HG02571 (cell line): ENCODE measurements around the gene ASB8.
"Not testable (repeated sequence)": the region's sequence is repeated elsewhere in the genome, so short reads cannot be mapped to it uniquely, and the experiment has no call there.

ENCODE experiments used
- ATAC-seq: cut with Tn5 transposase; IDR thresholded peaks from one replicate; pipeline ENCODE4 v1.9.1; 2021; ENCODE audit warnings: mild to moderate bottlenecking, moderate library complexity; ENCODE audit not compliant: unreplicated experiment

Gene ASB8

DNA sequence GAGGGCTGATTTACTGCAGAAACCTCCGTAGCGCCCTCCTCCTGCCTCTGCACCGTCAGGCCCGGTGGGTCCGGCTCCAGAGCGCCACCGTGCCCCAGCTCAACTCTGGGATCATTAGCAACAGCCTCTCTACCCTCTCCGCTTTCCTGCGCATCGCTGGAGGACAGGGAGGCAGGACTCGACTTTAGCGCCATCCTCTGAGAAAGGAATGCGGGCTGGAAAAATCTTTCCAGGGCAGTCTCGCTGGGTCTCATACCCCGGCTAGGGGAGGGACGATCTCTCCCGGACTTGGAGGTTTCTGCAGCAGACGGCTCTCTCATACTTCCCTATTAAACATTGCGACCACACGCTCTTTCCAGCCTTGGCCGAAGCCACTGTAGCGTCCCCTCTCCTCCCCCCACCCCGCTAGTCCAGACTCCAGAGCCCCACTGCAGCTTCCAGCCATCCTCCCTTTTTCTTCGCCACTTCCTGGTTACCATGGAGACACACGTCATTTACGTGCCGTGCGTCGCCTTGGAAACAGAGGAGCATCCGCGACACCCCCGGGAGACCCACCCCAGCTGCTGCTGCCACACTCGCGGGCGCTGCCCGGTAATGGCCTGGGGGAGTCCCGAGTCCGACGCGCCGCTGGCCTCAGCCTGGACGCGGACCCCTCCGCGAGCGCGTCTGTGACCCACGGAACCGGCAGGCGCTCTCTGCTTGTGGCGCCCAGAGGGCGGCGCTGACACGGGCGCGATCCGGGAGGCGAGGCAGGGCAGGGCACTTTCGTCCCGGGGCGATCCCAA is 26.0 kb upstream of the ASB8 start, which contains the start of gene CCDC184:
CCDC184 (plus strand) TSS at position 554 of the 785 bp plus-strand sequence. CDS start 479 bp downstream, outside the sequence.
- peak; percentile 72 for ATAC-seq

DNA sequence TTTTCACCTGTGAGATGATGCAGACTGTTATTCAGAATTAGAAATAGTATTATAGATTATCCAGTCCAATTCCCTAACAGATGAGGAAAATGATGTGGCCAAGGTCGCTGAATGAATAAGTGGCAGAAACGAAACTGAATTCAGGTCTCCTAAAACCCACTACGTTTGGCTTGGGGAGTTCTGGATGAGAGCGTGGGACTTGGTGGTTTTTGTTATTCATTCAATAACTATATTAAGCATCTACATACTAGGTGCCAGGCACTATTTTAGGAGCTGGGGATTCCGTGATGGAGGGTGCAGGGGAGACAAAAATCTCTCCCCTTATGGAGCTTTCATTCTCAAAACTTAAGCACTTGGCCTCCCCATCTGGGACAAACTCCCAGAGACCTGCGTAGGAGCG is 25.3 kb upstream of the ASB8 start:
- no peak for ATAC-seq

DNA sequence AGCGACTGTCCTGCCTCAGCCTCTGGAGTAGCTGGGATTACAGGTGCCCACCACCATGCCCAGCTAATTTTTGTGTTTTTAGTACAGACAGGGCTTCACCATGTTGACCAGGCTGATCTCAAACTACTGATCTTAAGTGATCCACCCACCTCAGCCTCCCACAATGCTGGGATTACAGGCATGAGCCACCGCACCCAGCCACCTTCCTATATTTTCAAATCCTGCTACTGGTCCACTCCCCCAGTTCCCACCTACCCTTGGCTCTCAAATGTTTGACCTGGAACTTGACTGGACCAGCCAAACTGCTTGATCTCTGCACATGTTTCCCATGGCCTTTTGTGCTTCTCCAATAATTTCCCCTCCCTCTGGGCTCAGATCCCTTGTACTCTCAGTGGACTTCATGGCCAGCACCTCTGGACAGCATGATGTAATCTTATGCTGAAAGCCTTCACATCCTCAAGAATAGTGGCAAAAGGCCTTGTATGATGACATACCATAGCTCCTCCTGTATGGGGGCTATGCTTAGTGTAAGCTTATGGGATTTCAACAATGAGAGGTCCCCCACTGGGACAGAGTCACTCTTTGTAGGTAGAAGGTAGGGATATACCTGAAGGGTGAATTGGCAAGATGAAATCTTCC is 23.7 kb upstream of the ASB8 start:
- ATAC-seq, result no peak

DNA sequence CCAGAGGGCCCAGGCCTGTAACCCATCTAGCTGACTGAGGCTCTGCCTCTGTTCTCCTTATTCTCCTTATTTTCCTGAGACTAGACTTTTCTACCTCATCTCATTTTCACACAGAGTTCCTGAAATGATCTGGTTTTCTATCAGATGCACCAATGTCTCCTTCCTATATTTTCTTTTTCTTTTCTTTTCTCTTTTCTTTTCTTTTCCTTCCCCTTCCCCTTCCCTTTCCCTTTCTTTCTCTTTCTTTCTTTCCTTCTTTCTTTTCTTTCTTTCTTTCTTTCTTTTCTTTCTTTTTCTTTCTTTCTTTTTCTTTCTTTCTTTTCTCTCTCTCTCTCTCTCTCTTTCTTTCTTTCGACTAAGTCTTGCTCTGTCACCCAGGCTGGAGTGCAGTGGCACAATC is 23.1 kb upstream of the ASB8 start:
- ATAC-seq, result no peak

DNA sequence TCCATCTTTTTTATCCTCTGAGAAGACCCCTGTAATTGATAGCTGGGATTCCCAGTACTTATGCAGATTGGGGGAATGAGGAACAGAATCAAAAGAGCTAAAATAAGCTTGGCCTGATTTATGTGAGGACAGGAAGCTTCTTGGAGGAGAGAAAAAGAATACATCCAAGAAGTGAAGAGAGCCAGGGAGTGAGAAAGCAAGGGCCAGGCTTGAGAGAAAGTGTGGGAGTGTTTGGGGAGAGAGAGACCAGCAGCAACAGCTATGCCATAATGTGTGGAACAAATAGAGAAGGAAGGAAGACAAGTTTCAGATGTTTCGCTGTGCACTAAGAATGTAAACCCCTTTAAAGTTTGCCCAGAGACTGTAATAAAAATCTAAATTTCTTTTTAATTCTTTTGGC is 22.2 kb upstream of the ASB8 start:
- ATAC-seq, result no peak

DNA sequence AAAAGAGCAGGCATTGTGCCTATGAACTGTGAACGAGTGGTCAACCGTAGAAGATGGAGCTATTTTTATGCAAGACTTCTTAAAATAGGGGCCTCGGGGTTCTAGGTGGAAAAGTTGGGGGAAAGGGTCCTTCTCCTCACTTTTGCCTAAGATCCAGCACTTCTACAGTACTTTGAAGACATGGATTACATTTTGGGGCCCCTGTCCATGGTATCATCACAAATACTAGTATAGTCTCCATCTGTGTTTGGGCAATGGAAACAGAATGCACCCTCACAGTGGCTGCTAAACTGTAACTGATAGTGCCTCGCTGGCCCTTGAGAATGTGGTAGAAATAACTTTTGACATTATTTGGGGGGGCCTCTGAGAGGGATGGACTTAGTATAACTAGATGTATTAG is 20.7 kb upstream of the ASB8 start:
- no peak for ATAC-seq

DNA sequence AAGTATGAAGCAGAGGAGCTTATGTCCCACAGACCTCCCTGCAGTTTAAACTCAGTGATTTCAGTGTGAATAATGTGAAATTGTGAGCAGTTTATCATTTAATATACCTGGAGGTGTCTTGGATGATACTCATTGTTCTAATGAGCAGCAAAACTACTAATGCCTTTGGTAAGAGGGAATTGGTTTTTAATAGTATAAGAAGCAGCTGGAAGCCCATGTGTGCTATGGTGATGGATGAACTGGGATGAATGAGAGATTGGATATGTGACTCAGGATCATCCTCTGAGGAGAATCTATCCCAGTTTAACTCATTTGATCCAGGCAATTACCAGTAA is 19.1 kb upstream of the ASB8 start:
- no peak for ATAC-seq

DNA sequence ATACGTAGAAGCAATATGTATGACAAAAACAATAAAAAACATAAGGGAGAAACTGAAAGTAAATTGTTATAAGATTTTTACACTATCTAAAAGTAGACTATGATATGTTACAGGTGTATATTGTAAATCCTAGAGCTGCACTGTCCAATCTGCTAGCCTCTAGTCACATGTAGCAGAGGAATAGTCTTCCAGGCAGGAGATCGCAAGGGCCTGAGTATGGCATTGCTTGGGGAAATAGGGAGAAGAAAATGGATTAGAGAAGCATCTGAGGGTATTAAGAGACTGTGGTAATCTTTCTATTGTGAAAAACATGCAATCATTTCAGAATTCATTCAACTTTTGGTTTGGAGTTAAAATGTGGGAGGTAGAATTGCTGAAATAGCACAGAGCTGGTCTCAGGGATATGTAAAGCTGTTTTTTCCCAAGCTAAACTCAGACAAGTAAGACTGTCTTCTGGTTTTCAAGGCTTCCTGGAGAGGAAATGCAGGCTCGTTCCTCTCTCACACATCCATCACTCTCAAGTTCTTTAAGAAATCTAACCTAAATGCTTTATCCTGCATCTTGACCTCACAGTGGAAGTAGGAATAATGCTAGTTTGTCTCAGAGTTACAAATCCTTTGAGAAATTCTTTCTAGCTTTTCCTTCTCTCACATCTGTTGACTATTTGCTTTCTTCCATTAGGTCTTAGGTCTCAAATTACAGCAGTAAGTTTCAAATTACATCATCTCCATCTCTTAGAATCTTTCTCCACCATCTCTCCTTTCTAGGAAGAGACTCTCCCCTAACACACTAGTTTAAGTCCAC is 18.5 kb upstream of the ASB8 start:
- ATAC-seq, result no peak

DNA sequence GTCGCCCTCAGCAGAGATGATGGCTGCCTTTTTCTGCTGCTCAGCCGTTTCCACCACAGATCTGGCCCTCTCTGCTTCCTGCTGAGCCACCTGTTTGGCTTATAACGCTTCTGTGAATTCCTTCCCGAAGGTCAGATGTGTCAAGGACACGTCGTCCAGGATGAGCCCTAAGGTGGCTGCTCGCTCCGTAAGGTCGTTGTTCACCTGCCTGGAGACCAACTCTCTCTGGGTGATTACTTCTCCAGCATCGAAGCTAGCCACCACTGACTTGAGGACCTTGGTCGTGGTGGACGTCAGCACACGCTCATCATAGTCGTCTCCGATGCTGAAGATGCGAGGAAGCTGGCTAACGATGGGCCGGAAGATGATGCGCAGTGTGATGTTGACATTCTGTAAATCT is 11.7 kb upstream of the ASB8 start:
- ATAC-seq, result no peak

DNA sequence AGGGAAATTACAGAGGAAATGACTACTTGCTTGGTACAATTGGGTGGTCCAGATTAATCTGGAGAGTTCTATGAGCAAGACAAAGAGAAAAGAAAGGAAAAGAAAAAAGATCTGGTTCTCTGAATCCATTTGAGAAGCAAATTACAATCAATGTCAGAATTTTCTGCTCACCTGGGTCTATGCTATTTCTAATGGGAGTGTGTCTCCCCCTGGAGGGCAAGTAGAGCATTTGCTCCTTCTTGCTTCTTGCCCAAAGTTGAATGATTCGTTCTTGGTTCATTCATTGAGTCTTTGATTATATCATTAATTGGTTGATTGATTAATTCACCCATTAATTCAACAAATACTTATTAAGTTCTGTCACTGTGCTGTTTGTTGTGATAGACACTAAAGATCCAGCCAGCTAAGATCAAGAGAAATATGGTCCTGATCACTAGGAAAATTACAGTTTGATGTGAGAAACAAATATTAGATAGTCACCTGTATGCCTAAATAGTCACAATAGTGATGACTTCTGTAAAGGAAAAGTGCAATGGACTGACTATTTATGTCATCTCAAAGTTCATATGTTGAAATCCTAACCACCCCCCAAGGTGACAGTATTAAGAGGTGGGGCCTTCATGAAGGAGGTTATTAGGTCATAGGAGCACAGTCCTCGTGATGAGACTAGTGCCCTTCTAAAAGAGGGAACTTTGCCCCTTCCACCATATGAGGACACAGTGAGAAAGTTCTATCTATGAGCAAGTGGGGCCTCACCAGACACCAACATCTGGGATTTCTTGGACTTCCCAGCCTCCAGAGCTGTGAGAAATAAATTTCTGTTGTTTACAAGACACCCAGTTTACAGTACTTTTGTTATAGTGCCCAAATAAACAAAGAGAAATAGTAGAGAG is 8.0 kb upstream of the ASB8 start:
- no peak for ATAC-seq

DNA sequence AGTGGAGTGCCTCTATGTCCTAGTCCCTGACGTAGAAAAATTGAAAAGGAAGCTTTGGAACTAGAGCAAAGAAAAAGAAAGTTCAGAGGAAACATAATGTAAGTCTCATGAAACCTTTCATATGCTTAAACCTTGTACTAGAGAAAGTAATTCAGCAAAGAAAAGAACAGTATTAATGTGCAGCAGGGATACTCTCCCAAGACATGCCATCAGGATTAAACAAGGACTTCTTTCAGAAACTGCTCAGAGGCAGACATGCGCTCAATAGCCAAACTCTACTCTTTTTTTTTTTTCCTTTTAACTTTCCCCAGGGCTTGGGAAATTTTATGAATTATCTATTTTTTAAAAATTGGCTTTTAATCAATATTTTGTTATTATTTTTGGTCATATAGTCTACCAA is 7.1 kb upstream of the ASB8 start:
- ATAC-seq, result no peak

DNA sequence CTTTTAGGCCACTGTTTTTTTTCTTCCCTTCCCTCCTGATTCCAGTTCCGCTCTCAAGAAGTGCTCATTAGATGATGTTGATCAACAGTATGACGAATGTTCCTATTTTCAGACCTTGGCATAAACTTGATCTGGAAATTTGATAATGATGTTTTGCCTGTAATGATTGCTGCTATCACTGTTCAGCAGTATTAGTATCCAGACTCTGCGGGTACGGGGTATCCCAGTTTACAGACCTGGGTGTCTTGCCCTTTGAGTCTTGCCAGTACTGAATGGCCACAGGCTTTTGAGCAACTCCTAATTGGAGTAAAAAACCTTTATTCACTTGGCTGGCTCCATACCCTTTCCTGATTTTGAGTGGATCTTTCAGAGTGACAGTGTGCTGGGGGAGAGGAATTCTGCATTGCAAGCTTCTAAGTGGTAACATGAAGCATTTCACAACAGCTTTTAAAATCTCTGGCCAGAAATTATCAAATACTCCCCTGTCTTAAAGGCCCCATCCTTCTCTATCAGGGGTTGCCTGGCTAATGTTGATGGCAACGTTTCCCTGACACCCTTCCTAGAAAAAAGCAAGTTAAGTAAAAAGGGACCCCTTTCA is 5.9 kb upstream of the ASB8 start:
- ATAC-seq, result no peak

DNA sequence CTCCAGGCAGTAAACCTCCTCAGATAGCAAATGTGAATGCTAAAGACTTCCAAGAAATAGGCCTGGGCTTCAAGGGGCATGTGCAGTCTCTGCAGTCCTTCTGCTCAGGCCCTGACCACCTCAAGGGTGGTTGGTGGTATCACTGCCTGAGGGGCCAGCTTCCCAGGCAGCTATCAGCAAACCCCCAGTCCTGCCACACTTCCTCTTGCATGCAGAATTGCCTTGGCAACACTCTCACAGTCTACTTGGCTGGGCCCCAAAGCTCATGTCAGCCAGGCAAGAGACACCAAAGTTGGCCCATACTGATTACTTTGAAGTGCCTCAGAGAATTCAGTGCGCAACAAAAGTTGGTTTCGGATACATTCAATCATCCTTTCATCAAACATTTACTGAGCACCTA is 3.5 kb upstream of the ASB8 start:
- ATAC-seq, result no peak

DNA sequence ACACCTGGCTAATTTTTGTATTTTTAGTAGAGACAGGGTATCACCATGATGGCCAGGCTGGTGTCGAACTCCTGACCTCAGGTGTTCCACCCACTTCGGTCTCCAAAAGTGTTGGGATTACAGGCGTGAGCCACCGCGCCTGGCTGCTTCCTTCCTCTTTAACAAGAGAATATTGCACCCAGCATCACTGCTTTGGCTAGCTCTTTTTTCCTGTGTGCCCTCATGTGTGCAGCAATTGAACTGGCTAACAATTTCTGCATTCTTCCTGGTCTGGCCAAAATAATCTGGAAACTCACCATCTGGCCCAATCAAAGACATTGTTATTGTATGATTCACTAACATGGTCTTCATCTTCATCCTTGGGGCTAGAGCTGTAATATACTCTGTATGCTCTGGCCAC is 2.7 kb upstream of the ASB8 start:
- ATAC-seq, result no peak

DNA sequence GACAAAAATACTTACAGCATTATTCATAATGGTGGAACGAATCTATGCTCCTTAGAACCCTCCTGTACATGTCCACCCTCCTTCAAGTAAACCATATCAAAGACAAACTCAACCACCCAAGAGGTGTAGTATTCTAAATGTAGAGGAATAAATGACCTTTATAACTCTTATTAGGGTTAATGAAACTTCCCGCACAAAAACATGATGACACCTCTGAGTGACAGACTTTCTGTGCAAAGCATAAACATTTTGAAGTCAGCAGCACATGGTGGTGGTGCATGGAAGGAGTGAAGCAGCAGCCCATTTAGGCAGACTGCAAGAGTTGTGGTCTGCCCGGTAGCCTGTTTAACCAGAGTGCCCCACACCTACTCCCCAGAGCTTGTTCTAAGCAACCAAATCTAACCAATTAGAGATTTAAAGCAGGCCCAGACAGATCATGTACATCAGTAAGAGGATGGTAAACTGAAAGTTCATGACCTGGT is 615 bp upstream of the ASB8 start:
- ATAC-seq, result no peak

DNA sequence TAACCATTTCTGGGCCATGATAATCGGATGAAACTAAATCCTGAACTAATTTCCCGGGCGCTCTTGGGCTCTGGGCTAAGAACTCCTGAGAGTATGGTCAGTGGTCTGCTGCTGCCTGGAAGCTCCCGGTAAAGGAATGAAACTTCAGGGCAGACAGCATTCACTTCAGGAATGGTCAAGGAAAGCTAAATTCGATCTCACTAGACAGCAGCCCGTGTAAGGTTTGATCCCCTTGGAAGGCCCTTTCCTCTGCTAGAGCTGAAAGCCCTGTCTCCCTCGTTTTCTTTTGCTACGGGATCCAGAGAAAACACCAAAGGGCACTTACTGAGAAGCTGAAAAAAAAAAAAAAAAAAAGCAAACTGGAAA is 680 bp downstream of the ASB8 start:
- ATAC-seq, result no peak

DNA sequence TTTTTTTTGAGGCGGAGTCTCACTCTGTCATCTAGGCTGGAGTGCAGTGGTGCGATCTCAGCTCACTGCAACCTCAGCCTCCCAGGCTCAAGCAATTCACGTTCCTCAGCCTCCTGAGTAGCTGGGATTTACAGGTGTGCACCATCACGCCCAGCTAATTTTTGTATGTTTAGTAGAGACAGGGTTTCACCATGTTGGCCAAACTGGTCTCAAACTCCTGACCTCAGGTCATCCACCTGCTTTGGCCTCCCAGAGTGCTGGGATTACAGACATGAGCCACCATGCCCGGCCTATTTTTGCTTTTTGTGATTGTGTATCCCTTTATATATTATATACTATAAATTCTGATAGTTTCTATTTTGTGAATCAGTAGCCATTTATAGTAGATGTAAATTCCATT is 1.5 kb downstream of the ASB8 start:
- not testable (repeated sequence) for ATAC-seq

DNA sequence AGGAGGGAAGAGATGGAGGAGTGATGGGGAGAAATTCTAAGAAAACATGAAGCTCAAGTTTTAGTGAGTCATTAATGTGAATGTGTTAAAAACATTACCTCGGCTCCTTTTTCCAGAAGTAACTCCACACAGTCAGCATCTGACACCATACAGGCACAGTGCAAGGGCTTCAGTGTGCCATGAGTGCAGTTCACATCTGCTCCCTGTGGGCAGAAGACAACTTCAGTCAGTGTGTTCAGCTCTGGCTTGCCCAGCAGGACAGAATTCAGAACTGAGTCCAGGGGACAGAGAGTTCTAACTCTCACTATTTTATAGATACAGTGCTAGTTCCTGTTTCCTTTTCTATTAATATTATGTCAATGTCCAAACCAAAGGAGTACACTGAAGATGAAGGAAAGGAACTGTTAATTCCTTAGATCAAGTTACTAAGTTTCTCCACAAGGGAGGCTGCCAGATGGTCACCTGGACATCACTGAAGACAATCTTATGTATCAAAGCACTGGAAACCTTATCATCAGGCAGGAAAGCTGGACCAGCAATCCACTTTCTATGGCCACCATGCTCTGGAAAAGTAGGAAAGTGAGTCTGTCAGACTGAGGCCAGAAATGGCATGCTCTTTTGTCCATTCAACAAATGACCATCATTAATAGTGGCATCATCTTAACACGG is 6.1 kb downstream of the ASB8 start:
- no peak for ATAC-seq

DNA sequence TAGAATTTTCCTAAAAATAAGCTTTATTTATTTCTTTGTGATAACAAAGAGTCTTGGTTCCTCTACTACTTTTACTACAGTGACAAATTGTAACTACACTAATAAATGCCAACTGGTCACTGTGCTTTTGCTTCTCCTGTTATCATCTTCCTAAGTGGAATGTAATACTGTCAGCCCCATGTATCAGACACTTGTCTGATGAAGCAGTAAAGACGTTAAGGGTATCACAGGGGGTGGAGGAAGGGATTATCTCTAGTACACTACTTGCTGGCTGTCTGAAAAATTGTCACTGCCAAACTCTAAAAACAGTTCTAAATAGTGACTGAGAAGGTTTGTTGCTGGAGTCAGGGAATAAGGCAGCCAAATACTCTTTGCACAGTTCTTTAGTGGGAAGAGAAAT is 11.3 kb downstream of the ASB8 start:
- ATAC-seq, result no peak

DNA sequence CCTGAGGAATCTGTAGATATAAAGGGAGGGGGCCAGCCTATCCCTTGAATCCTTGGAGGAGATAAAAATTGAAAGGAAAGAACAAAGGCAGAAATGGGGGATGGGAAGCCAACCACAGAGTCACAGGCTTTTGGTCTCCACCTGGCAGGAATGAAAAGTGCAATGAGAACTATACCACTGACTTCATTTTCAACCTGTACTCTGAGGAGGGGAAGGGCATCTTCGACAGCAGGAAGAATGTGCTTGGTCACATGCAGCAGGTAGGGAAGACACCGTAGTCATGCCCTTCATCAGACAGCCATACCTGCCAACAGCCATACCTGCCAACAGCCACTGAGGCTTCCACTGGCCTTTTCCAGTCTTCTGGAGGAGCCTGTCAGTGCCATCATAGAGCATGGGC is 13.4 kb downstream of the ASB8 start:
- ATAC-seq, result no peak
